H9 (cell line): ENCODE results near the gene FBXL2. TPM values are rescaled to one million over a fixed set of nuclear protein-coding genes. Genes with fewer than 3 reads are reported as not detected.

ENCODE experiments used
- DNase-seq: peaks from one replicate; pipeline ENCODE4 v3.0.0-alpha.2; 2017
- H2AFZ ChIP-seq: one replicate; pipeline ENCODE4 v1.6.1; 2013; ENCODE audit warnings: mild to moderate bottlenecking, low read length, control low read depth, moderate library complexity
- H2AK5ac ChIP-seq: 2 replicates; pipeline ENCODE4 v1.6.1; 2013; ENCODE audit warnings: low read length, control low read depth, mixed read lengths; ENCODE audit not compliant: insufficient read length
- H2BK120ac ChIP-seq: one replicate; pipeline ENCODE4 v1.6.1; 2013; ENCODE audit warnings: low read depth, mild to moderate bottlenecking, low read length, control low read depth, inconsistent platforms; ENCODE audit not compliant: poor library complexity, severe bottlenecking
- H2BK12ac ChIP-seq: 2 replicates; pipeline ENCODE4 v1.6.1; 2013; ENCODE audit warnings: low read length, control low read depth, mixed read lengths, low read depth; ENCODE audit not compliant: insufficient read length
- H2BK15ac ChIP-seq: 2 replicates; pipeline ENCODE4 v1.6.1; 2013; ENCODE audit warnings: low read depth, low read length, control low read depth
- H2BK20ac ChIP-seq: one replicate; pipeline ENCODE4 v1.6.1; 2013; ENCODE audit warnings: low read depth, mild to moderate bottlenecking, low read length, control low read depth, inconsistent platforms; ENCODE audit not compliant: poor library complexity, severe bottlenecking
- H2BK5ac ChIP-seq: 2 replicates; pipeline ENCODE4 v1.6.1; 2013; ENCODE audit warnings: low read length, control low read depth, mixed read lengths; ENCODE audit not compliant: insufficient read length
- H3K14ac ChIP-seq: 2 replicates; pipeline ENCODE4 v1.6.1; 2013; ENCODE audit warnings: low read length, control low read depth; ENCODE audit not compliant: insufficient read depth
- H3K18ac ChIP-seq: 2 replicates; pipeline ENCODE4 v1.6.1; 2013; ENCODE audit warnings: low read depth, mild to moderate bottlenecking, mixed read lengths, low read length, control low read depth; ENCODE audit not compliant: insufficient read length
- H3K23ac ChIP-seq: 2 replicates; pipeline ENCODE4 v1.6.1; 2013; ENCODE audit warnings: low read length, control low read depth, mixed read lengths, low read depth; ENCODE audit not compliant: insufficient read length
- H3K23me2 ChIP-seq: 2 replicates; pipeline ENCODE4 v1.6.1; 2013; ENCODE audit warnings: low read depth, mild to moderate bottlenecking, mixed read lengths, low read length, control low read depth; ENCODE audit not compliant: insufficient read length, poor library complexity, severe bottlenecking
- H3K27ac ChIP-seq: 2 replicates; pipeline ENCODE4 v1.5.1; 2013; ENCODE audit warnings: low read length, control low read depth, mixed read lengths, low read depth; ENCODE audit not compliant: insufficient read length
- H3K27me3 ChIP-seq: 2 replicates; pipeline ENCODE4 v1.6.1; 2013; ENCODE audit warnings: low read length, control low read depth, inconsistent platforms; ENCODE audit not compliant: insufficient read depth
- H3K4ac ChIP-seq: 2 replicates; pipeline ENCODE4 v1.6.1; 2013; ENCODE audit warnings: low read depth, mild to moderate bottlenecking, control low read depth, inconsistent platforms, low read length, moderate library complexity
- H3K4me1 ChIP-seq: 2 replicates; pipeline ENCODE4 v1.6.1; 2013; ENCODE audit warnings: low read length, control low read depth, inconsistent platforms; ENCODE audit not compliant: insufficient read depth
- H3K4me2 ChIP-seq: 2 replicates; pipeline ENCODE4 v1.6.1; 2013; ENCODE audit warnings: low read length, control low read depth, mixed read lengths; ENCODE audit not compliant: insufficient read length, insufficient read depth
- H3K56ac ChIP-seq: 2 replicates; pipeline ENCODE4 v1.6.1; 2013; ENCODE audit warnings: low read depth, mild to moderate bottlenecking, mixed read lengths, low read length, control low read depth; ENCODE audit not compliant: insufficient read length
- H3K79me1 ChIP-seq: 2 replicates; pipeline ENCODE4 v1.6.1; 2013; ENCODE audit warnings: low read depth, mild to moderate bottlenecking, moderate library complexity, low read length, control low read depth, inconsistent platforms; ENCODE audit not compliant: insufficient read depth, poor library complexity, severe bottlenecking
- H3K79me2 ChIP-seq: 2 replicates; pipeline ENCODE4 v1.6.1; 2013; ENCODE audit warnings: low read length, control low read depth, inconsistent platforms; ENCODE audit not compliant: insufficient read depth
- H3K9ac ChIP-seq: 2 replicates; pipeline ENCODE4 v1.6.1; 2013; ENCODE audit warnings: low read length, control low read depth, mixed read lengths; ENCODE audit not compliant: insufficient read length; ENCODE audit errors: extremely low read depth
- H3K9me3 ChIP-seq: one replicate; pipeline ENCODE4 v1.6.1; 2013; ENCODE audit warnings: low read depth, low read length, inconsistent platforms; ENCODE audit not compliant: control insufficient read depth
- H3T11ph ChIP-seq: one replicate; pipeline ENCODE4 v1.6.1; 2013; ENCODE audit warnings: mild to moderate bottlenecking, low read length, control low read depth, inconsistent platforms
- H4K20me1 ChIP-seq: one replicate; pipeline ENCODE4 v1.6.1; 2013; ENCODE audit not compliant: control insufficient read depth, insufficient read length, insufficient read depth
- H4K5ac ChIP-seq: 2 replicates; pipeline ENCODE4 v1.6.1; 2013; ENCODE audit warnings: low read depth, mild to moderate bottlenecking, mixed read lengths, low read length, control low read depth; ENCODE audit not compliant: insufficient read length
- H4K8ac ChIP-seq: replicated peaks from 2 replicates; pipeline ENCODE4 v1.6.1; 2013; ENCODE audit warnings: low read length, control low read depth, mixed read lengths, low read depth; ENCODE audit not compliant: insufficient read length
- H4K91ac ChIP-seq: 2 replicates; pipeline ENCODE4 v1.6.1; 2013; ENCODE audit warnings: low read depth, mild to moderate bottlenecking, moderate library complexity, mixed read lengths, low read length, control low read depth; ENCODE audit not compliant: insufficient read length
- H3K27ac Mint-ChIP-seq, 3 experiments: 2 replicates in 2 of 3; 3 replicates in 1 of 3; pipeline ENCODE4 v1.8.0; 2020 to 2021; ENCODE audit warnings: mixed read lengths in 3 of 3, mild to moderate bottlenecking in 1 of 3, moderate library complexity in 1 of 3
- H3K27me3 Mint-ChIP-seq: 2 replicates; pipeline ENCODE4 v1.8.0; 2021; ENCODE audit warnings: low read depth, mild to moderate bottlenecking, moderate library complexity, mixed read lengths
- H3K36me3 Mint-ChIP-seq, 3 experiments: 2 replicates in 2 of 3; 3 replicates in 1 of 3; pipeline ENCODE4 v1.8.0; 2020 to 2021; ENCODE audit warnings: low read depth in 3 of 3, mixed read lengths in 3 of 3; ENCODE audit not compliant: insufficient read depth in 1 of 3
- H3K4me1 Mint-ChIP-seq, 2 experiments: 2 replicates each; pipeline ENCODE4 v1.8.0; 2020; ENCODE audit warnings: mixed read lengths in 2 of 2
- H3K4me3 Mint-ChIP-seq, 2 experiments: 2 replicates in 1 of 2; 3 replicates in 1 of 2; pipeline ENCODE4 v1.8.0; 2020 to 2021; ENCODE audit warnings: mild to moderate bottlenecking in 2 of 2, mixed read lengths in 2 of 2, moderate library complexity in 1 of 2
- H3K9me3 Mint-ChIP-seq, 2 experiments: 2 replicates in 1 of 2; 3 replicates in 1 of 2; pipeline ENCODE4 v1.8.0; 2020; ENCODE audit warnings: mild to moderate bottlenecking in 2 of 2, mixed read lengths in 2 of 2, moderate library complexity in 1 of 2
- WGBS: extraction: QIAGEN DNeasy Blood & Tissue Kit; methylation state at CpG from one replicate; pipeline ENCODE4 v1.1.7; 2013; ENCODE audit warnings: missing lambda C conversion rate, low lambda C conversion rate, mixed read lengths; ENCODE audit not compliant: insufficient read length; ENCODE audit errors: extremely low coverage; 5-methylcytosine and 5-hydroxymethylcytosine counted together
- total RNA-seq: library from RNA; stranded (reverse); gene quantifications from 2 replicates; pipeline ENCODE4 v1.2.1, GENCODE V29; 2021
- TF ChIP-seq, protein P1 (sequence below): fragments of 200-600 bp; sonication (generic); conservative IDR thresholded peaks from 3 replicates; pipeline ENCODE4 v1.8.0; 2021; ENCODE audit warnings: antibody characterized with exemption, mild to moderate bottlenecking

The FBXL2 gene
- total RNA-seq, 1 experiment from 2014 or later: 2.7 TPM

DNA sequence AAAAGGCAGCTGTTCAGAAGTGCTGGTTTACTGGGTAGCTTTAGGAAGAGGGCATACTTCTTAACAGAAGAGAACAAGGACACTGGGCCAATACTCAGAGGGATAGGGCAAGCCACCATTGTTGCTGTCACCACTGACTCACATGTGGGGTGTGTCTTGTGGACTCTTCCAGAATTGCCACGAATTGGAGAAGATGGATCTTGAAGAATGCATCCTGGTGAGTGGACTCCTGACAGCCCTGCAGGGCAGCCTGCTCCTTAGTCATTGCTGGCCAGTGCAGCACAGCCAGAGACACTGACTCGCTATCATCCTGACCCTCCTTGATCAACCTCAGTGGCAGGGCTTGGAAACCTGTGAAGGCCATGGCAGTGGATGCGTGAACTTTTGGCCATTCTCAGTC is 100.7 kb downstream of the FBXL2 start:
- no peak for DNase-seq
- no CpG with 5 or more reads among the region's 3 CpGs for WGBS
- Histone ChIP-seq H3T11ph (no peak overlapping the region), H2BK12ac (no peak overlapping the region), H2BK20ac (no peak overlapping the region), H2AFZ (no peak overlapping the region), H3K9ac (no peak overlapping the region), H3K4me1 (no peaks in the 10 kb centered on the region), H3K27me3 (no peaks in the 10 kb centered on the region), H3K9me3 (no peaks in the 10 kb centered on the region), H3K18ac (no peak overlapping the region), H3K23ac (no peak overlapping the region), H3K4me2 (no peak overlapping the region), H3K23me2 (no peaks in the 10 kb centered on the region), H3K27ac (no peak overlapping the region), H2AK5ac (no peak overlapping the region), H4K20me1 (no peaks in the 10 kb centered on the region), H2BK5ac (no peak overlapping the region), H2BK120ac (no peak overlapping the region), H4K5ac (no peak overlapping the region), H2BK15ac (no peak overlapping the region), H3K56ac (no peak overlapping the region), H4K91ac (no peak overlapping the region), H3K4ac (no peak overlapping the region), H3K14ac (no peak overlapping the region), H3K79me1 (no peaks in the 10 kb centered on the region), H4K8ac (no peak overlapping the region), H3K79me2 (no peaks in the 10 kb centered on the region)
- H3K36me3 Mint-ChIP-seq: peaks cover 0 to 11% (median 0%) of the 10 kb centered on the region in 3 experiments; a peak in 4 of 7 replicates
- H3K9me3 Mint-ChIP-seq: no peaks in the 10 kb centered on the region
- H3K4me3 Mint-ChIP-seq: no peak overlapping the region
- TF ChIP-seq, protein P1, sequence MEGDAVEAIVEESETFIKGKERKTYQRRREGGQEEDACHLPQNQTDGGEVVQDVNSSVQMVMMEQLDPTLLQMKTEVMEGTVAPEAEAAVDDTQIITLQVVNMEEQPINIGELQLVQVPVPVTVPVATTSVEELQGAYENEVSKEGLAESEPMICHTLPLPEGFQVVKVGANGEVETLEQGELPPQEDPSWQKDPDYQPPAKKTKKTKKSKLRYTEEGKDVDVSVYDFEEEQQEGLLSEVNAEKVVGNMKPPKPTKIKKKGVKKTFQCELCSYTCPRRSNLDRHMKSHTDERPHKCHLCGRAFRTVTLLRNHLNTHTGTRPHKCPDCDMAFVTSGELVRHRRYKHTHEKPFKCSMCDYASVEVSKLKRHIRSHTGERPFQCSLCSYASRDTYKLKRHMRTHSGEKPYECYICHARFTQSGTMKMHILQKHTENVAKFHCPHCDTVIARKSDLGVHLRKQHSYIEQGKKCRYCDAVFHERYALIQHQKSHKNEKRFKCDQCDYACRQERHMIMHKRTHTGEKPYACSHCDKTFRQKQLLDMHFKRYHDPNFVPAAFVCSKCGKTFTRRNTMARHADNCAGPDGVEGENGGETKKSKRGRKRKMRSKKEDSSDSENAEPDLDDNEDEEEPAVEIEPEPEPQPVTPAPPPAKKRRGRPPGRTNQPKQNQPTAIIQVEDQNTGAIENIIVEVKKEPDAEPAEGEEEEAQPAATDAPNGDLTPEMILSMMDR: no peak
- no peaks in the 10 kb centered on the region for H3K27me3 Mint-ChIP-seq
- H3K27ac Mint-ChIP-seq: peak overlapping the region in 2 of 3 experiments; percentile 14 to 34; a peak in 2 of 7 replicates
- peaks cover 12 to 13% of the 10 kb centered on the region in 2 experiments for H3K4me1 Mint-ChIP-seq
